DOHH2 (cell line): ENCODE measurements around the gene CAB39L.

Experiments
- H3F3A ChIP-seq: fragments of 200-600 bp; sonication (generic), shearing (Covaris generic); 2 replicates; pipeline ENCODE4 v1.6.0; 2016; ENCODE audit warnings: antibody characterized with exemption, mild to moderate bottlenecking; ENCODE audit not compliant: control insufficient read depth, insufficient read depth
- H3K27ac ChIP-seq: fragments of 200-600 bp; sonication (generic); 2 replicates; pipeline ENCODE4 v1.5.1; 2014; ENCODE audit warnings: low read depth, mild to moderate bottlenecking, low read length, moderate library complexity
- H3K27me3 ChIP-seq: fragments of 200-600 bp; sonication (generic); 2 replicates; pipeline ENCODE4 v1.6.1; 2014; ENCODE audit warnings: mild to moderate bottlenecking, low read length, mixed read lengths; ENCODE audit not compliant: control insufficient read depth
- H3K36me3 ChIP-seq: fragments of 200-600 bp; sonication (generic); 2 replicates; pipeline ENCODE4 v1.6.1; 2014; ENCODE audit warnings: mild to moderate bottlenecking, low read length, moderate library complexity, mixed read lengths; ENCODE audit not compliant: control insufficient read depth
- H3K4me1 ChIP-seq: fragments of 200-600 bp; sonication (generic); 2 replicates; pipeline ENCODE4 v1.6.1; 2014; ENCODE audit warnings: mild to moderate bottlenecking, low read length, mixed read lengths; ENCODE audit not compliant: control insufficient read depth
- H3K4me2 ChIP-seq: fragments of 200-600 bp; sonication (generic); 2 replicates; pipeline ENCODE4 v1.6.0; 2014; ENCODE audit warnings: mild to moderate bottlenecking, low read length, moderate library complexity
- H3K4me3 ChIP-seq: fragments of 200-600 bp; sonication (generic); 2 replicates; pipeline ENCODE4 v1.5.1; 2014; ENCODE audit warnings: mild to moderate bottlenecking, low read length, mixed read lengths
- H3K79me2 ChIP-seq: fragments of 200-600 bp; sonication (generic); 2 replicates; pipeline ENCODE4 v1.6.1; 2014; ENCODE audit warnings: mild to moderate bottlenecking, low read length, mixed read lengths; ENCODE audit not compliant: control insufficient read depth
- H3K9me2 ChIP-seq: fragments of 200-600 bp; sonication (generic); replicated peaks from 2 replicates; pipeline ENCODE4 v1.6.1; 2014; ENCODE audit warnings: mild to moderate bottlenecking, low read length, mixed read lengths; ENCODE audit not compliant: control insufficient read depth
- H3K9me3 ChIP-seq: fragments of 200-600 bp; sonication (generic); 2 replicates; pipeline ENCODE4 v1.6.1; 2014; ENCODE audit warnings: antibody characterized with exemption, low read length, mixed read lengths; ENCODE audit not compliant: control insufficient read depth, insufficient read depth
- H4K20me1 ChIP-seq: fragments of 200-600 bp; sonication (generic); 2 replicates; pipeline ENCODE4 v1.6.0; 2014; ENCODE audit warnings: low read depth, mild to moderate bottlenecking, antibody characterized with exemption, low read length, moderate library complexity; ENCODE audit not compliant: control insufficient read depth, insufficient read depth
- CTCF ChIP-seq: fragments of 200-600 bp; sonication (generic); IDR thresholded peaks from one replicate; pipeline ENCODE4 v1.5.1; 2014; ENCODE audit warnings: antibody characterized with exemption, mild to moderate bottlenecking, low read depth, low read length; ENCODE audit not compliant: poor library complexity, severe bottlenecking
- EZH2phosphoT487 ChIP-seq: fragments of 200-600 bp; sonication (generic); IDR thresholded peaks from 2 replicates; pipeline ENCODE4 v1.6.1; 2017; ENCODE audit warnings: borderline replicate concordance, mild to moderate bottlenecking, antibody characterized with exemption, low read length, moderate library complexity, mixed read lengths

The CAB39L gene

GRCh38 chr13:49278211-49278610 lies 165.7 kb downstream of the CAB39L start:
- Histone ChIP-seq H3K27me3 (no peaks in the 10 kb centered on the region), H3K27ac (no peak overlapping the region), H3K9me2 (no peaks in the 10 kb centered on the region), H3K4me1 (no peaks in the 10 kb centered on the region), H3K79me2 (no peaks in the 10 kb centered on the region), H3K4me3 (no peak overlapping the region), H3F3A (peaks cover 6% of the 10 kb centered on the region; the same call in 1 of the 2 replicates), H3K9me3 (no peaks in the 10 kb centered on the region), H3K4me2 (no peak overlapping the region), H4K20me1 (no peaks in the 10 kb centered on the region), H3K36me3 (peaks cover 4% of the 10 kb centered on the region; the same call in 1 of the 2 replicates)
- TF ChIP-seq CTCF, result no peak
- no peak for TF ChIP-seq EZH2phosphoT487

GRCh38 chr13:49272296-49272695 lies 171.6 kb downstream of the CAB39L start:
- Histone ChIP-seq H3K4me2 (no peak overlapping the region), H3K27ac (no peak overlapping the region), H3K9me3 (no peaks in the 10 kb centered on the region), H4K20me1 (no peaks in the 10 kb centered on the region), H3K4me1 (no peaks in the 10 kb centered on the region), H3F3A (no peaks in the 10 kb centered on the region), H3K9me2 (no peaks in the 10 kb centered on the region), H3K79me2 (no peaks in the 10 kb centered on the region), H3K27me3 (no peaks in the 10 kb centered on the region), H3K36me3 (peaks cover 3% of the 10 kb centered on the region; the same call in 1 of the 2 replicates), H3K4me3 (no peak overlapping the region)
- TF ChIP-seq EZH2phosphoT487, result no peak
- TF ChIP-seq CTCF, result no peak

- H3K27ac ChIP-seq, result no peak overlapping the region
Measured at GRCh38 chr13:49271264-49271663, 172.6 kb downstream of the CAB39L start.

More at GRCh38 chr13:49271264-49271663, 172.6 kb downstream of the CAB39L start:
- Histone ChIP-seq H3K9me3 (no peaks in the 10 kb centered on the region), H3K4me3 (no peak overlapping the region), H3K4me2 (no peak overlapping the region), H3K27me3 (no peaks in the 10 kb centered on the region), H4K20me1 (no peaks in the 10 kb centered on the region), H3K9me2 (no peaks in the 10 kb centered on the region), H3K36me3 (peaks cover 3% of the 10 kb centered on the region; the same call in 1 of the 2 replicates), H3F3A (no peaks in the 10 kb centered on the region), H3K79me2 (no peaks in the 10 kb centered on the region), H3K4me1 (no peaks in the 10 kb centered on the region)
- TF ChIP-seq EZH2phosphoT487 (no peak), CTCF (no peak)
